ENCODE results near the gene ARL2BP. TPM values are rescaled to one million over a fixed set of nuclear protein-coding genes. Genes with fewer than 3 reads are reported as not detected.
"Not testable (repeated sequence)": the region's sequence is repeated elsewhere in the genome, so short reads cannot be mapped to it uniquely, and the experiment has no call there.

The ARL2BP gene
- total RNA-seq (10 to 100 TPM; 39.9 to 53.9 (median 45.9) TPM), polyA plus RNA-seq (10 to 100 TPM; 33.4 to 57.9 TPM)
- long read RNA-seq, donor 1, transcript ARL2BP-201 (6 exons, 2,130 nt), result major isoform, 60 of 66 reads
- long read RNA-seq, donor 1, partial matches to known transcripts, result 2 of 66 reads
- long read RNA-seq, donor 1, other reads (novel, unspliced or antisense), result 3 of 66 reads
- long read RNA-seq, donor 2, transcript ARL2BP-201 (6 exons, 2,130 nt), result major isoform, 58 of 69 reads
- long read RNA-seq, donor 2, partial matches to known transcripts, result 4 of 69 reads
- long read RNA-seq, donor 2, other reads (novel, unspliced or antisense), result 7 of 69 reads
- long read RNA-seq, donor 3, transcript ARL2BP-201 (6 exons, 2,130 nt), result major isoform, 75 of 89 reads
- long read RNA-seq, donor 3, partial matches to known transcripts, result 8 of 89 reads
- long read RNA-seq, donor 3, other reads (novel, unspliced or antisense), result 6 of 89 reads

- Histone ChIP-seq H3K9me3 (no peaks in the 10 kb centered on the region), H3K4me3 (peak within 1 kb of the TSS; percentile 74 to 97 (median 82)), H3K27me3 (no peaks in the 10 kb centered on the region), H3K4me1 (peaks cover 0 to 31% (median 12%) of the 10 kb centered on the region in 9 donors), H3K36me3 (peaks cover 3 to 45% (median 23%) of the 10 kb centered on the region in 9 donors), H3K27ac (peak within 1 kb of the TSS; percentile 89 to 97 (median 96))
- intact Hi-C loops (cut with DNase I), result loop anchor here in 8 of 10 donors (2.0 to 10.0 kb wide), 6 partner anchors 37 to 170 kb away; partner anchors contain the start of gene PLLP (in 1 of the 8)
- ATAC-seq (peak; percentile 97 to 100 (median 98)), DNase-seq (peak; percentile 97 to 98)
- TF ChIP-seq CTCF (IDR thresholded peaks at IDR 0.05), result peak in 5 of 9 donors; percentile 8 to 40 (median 25)
- WGBS, 2 donors, result 0% methylated on average over 63 to 77 of the region's 77 CpGs
Observed at GRCh38 chr16:57244767-57245471, at the start of gene ARL2BP. TSS of gene ARL2BP (plus strand) at chr16:57245259. CDS start at chr16:57245368, 109 bp downstream.

- H3K36me3 ChIP-seq, result no peaks in the 10 kb centered on the region
- no peak overlapping the region for H3K4me3 ChIP-seq
- H3K27me3 ChIP-seq, result no peaks in the 10 kb centered on the region
- H3K4me1 ChIP-seq, result peaks cover 0 to 61% (median 35%) of the 10 kb centered on the region in 9 donors
- no peak overlapping the region for H3K27ac ChIP-seq
- WGBS, 2 donors, result 61 to 62% methylated on average over 4 of the region's 4 CpGs
- ATAC-seq (no peak), DNase-seq (no peak)
- TF ChIP-seq CTCF (IDR thresholded peaks at IDR 0.05), result no peak
- no peaks in the 10 kb centered on the region for H3K9me3 ChIP-seq
- intact Hi-C loops (cut with DNase I), result loop anchor here in 1 of 10 donors (5.0 kb wide), 1 partner anchor 41 kb away; no protein-coding TSS in a partner anchor
Observed at GRCh38 chr16:57196286-57196685, 48.8 kb upstream of the ARL2BP start.

GRCh38 chr16:57196753-57197152 lies 48.3 kb upstream of the ARL2BP start:
- no peaks in the 10 kb centered on the region for H3K9me3 ChIP-seq
- peaks cover 0 to 56% (median 35%) of the 10 kb centered on the region in 9 donors for H3K4me1 ChIP-seq
- no peak for TF ChIP-seq CTCF (IDR thresholded peaks at IDR 0.05)
- H3K36me3 ChIP-seq, result no peaks in the 10 kb centered on the region
- 72 to 73% methylated on average over 3 of the region's 3 CpGs for WGBS, 2 donors
- intact Hi-C loops (cut with DNase I), result loop anchor here in 1 of 10 donors (5.0 kb wide), 1 partner anchor 41 kb away; no protein-coding TSS in a partner anchor
- H3K4me3 ChIP-seq, result no peak overlapping the region
- ATAC-seq, result no peak
- H3K27me3 ChIP-seq, result no peaks in the 10 kb centered on the region
- no peak for DNase-seq
- no peak overlapping the region for H3K27ac ChIP-seq

GRCh38 chr16:57200321-57200720 lies 44.7 kb upstream of the ARL2BP start:
- H3K36me3 ChIP-seq, result peaks cover 0 to 13% (median 10%) of the 10 kb centered on the region in 9 donors
- 96% methylated on average over 11 to 14 of the region's 24 CpGs for WGBS, 2 donors
- H3K27me3 ChIP-seq; DNase-seq; H3K27ac ChIP-seq; intact Hi-C loops (cut with DNase I); ATAC-seq; H3K9me3 ChIP-seq; H3K4me3 ChIP-seq: not testable (repeated sequence)
- peaks cover 0 to 30% (median 12%) of the 10 kb centered on the region in 9 donors for H3K4me1 ChIP-seq

- Histone ChIP-seq H3K4me1 (peaks cover 0 to 30% (median 10%) of the 10 kb centered on the region in 9 donors), H3K36me3 (peaks cover 0 to 19% (median 14%) of the 10 kb centered on the region in 9 donors)
- DNase-seq; H3K27me3 ChIP-seq; H3K9me3 ChIP-seq; ATAC-seq; intact Hi-C loops (cut with DNase I); H3K4me3 ChIP-seq; H3K27ac ChIP-seq: not testable (repeated sequence)
- WGBS, 2 donors, result 89 to 90% methylated on average over 20 to 24 of the region's 27 CpGs
Observed at GRCh38 chr16:57200926-57201325, 44.1 kb upstream of the ARL2BP start.

Measured in heart right ventricle (tissue), 16 donors.